CD4-positive, alpha-beta memory T cell (primary cell): ENCODE measurements around the gene CNTROB. TPM values are rescaled to one million over a fixed set of nuclear protein-coding genes. Genes with fewer than 3 reads are reported as not detected.

ENCODE experiments used
- CTCF ChIA-PET: fragments of 350-600 bp; sonication (Branson Sonifier 250); formaldehyde crosslinking; loops from one replicate; lab custom pipeline; 2021; ENCODE audit warnings: inconsistent platforms; ENCODE audit not compliant: partially characterized antibody; lab: Charles Lee
- POLR2A ChIA-PET: fragments of 350-600 bp; sonication (Branson Sonifier 250); formaldehyde crosslinking; loops from one replicate; lab custom pipeline; 2021; ENCODE audit not compliant: partially characterized antibody; lab: Charles Lee
- DNase-seq, 5 donors: peaks; one replicate each; pipeline versions ENCODE4 v3.0.0 to v3.0.0-alpha.2; 2020 to 2022; ENCODE audit warnings: mixed read lengths in 1 of 5
- H3K27ac ChIP-seq: one replicate; pipeline ENCODE4 v1.7.0; 2013; ENCODE audit warnings: low read depth, low read length
- H3K27me3 ChIP-seq: 2 replicates; pipeline ENCODE4 v1.7.0; 2013; ENCODE audit warnings: mild to moderate bottlenecking, low read length, moderate library complexity; ENCODE audit not compliant: insufficient read depth
- H3K36me3 ChIP-seq: 2 replicates; pipeline ENCODE4 v1.7.0; 2013; ENCODE audit warnings: mild to moderate bottlenecking, low read length, moderate library complexity; ENCODE audit not compliant: insufficient read depth
- H3K4me1 ChIP-seq: 2 replicates; pipeline ENCODE4 v1.7.0; 2013; ENCODE audit warnings: mild to moderate bottlenecking, low read length, moderate library complexity; ENCODE audit not compliant: insufficient read depth
- H3K4me3 ChIP-seq, 2 donors: one replicate each; pipeline ENCODE4 v1.7.0; 2013; ENCODE audit warnings: low read length in 2 of 2, mild to moderate bottlenecking in 1 of 2
- H3K9me3 ChIP-seq, 2 donors: one replicate each; pipeline ENCODE4 v1.7.0; 2013; ENCODE audit warnings: low read length in 2 of 2, control low read depth in 1 of 2; ENCODE audit not compliant: control insufficient read depth in 1 of 2
- H3K27ac Mint-ChIP-seq, 7 donors: one replicate each; pipeline ENCODE4 v1.8.0; 2020 to 2021; ENCODE audit warnings: mixed read lengths in 7 of 7, mild to moderate bottlenecking in 6 of 7, inconsistent platforms in 3 of 7, moderate library complexity in 3 of 7
- H3K27me3 Mint-ChIP-seq, 2 donors: one replicate each; pipeline ENCODE4 v1.8.0; 2020 to 2021; ENCODE audit warnings: mixed read lengths in 2 of 2
- H3K36me3 Mint-ChIP-seq, 2 donors: one replicate each; pipeline ENCODE4 v1.8.0; 2020 to 2021; ENCODE audit warnings: mixed read lengths in 2 of 2, inconsistent platforms in 1 of 2, mild to moderate bottlenecking in 1 of 2
- H3K4me1 Mint-ChIP-seq, 4 donors: one replicate each; pipeline ENCODE4 v1.8.0; 2020 to 2021; ENCODE audit warnings: mixed read lengths in 4 of 4, mild to moderate bottlenecking in 1 of 4
- H3K4me3 Mint-ChIP-seq, 8 donors: one replicate each; pipeline ENCODE4 v1.8.0; 2020 to 2021; ENCODE audit warnings: mixed read lengths in 8 of 8, mild to moderate bottlenecking in 7 of 8, moderate library complexity in 6 of 8, inconsistent platforms in 3 of 8
- H3K9me3 Mint-ChIP-seq, 8 donors: one replicate each; pipeline ENCODE4 v1.8.0; 2020 to 2021; ENCODE audit warnings: mixed read lengths in 8 of 8, mild to moderate bottlenecking in 5 of 8, inconsistent platforms in 3 of 8, moderate library complexity in 1 of 8
- intact Hi-C: fragments of 100-400 bp; cut with micrococcal nuclease; formaldehyde crosslinking; loops from one replicate; pipeline ENCODE4 v1.15.1; 2023
- polyA plus RNA-seq, 2 donors: library from polyadenylated mRNA; unstranded; fragments of 300-500 nt; fragmentation: Illumina TruSeq; gene quantifications; one replicate each; pipeline ENCODE4 v1.2.3, GENCODE V29; 2021
- total RNA-seq, 2 experiments: library from RNA; stranded (reverse); gene quantifications; one replicate each; pipeline ENCODE4 v1.2.3, GENCODE V29; 2021

CNTROB gene
- total and polyA plus RNA-seq, 4 experiments from 2014 or later: 3.9 to 30.1 (median 21.2) TPM

GRCh38 chr17:7982173-7982572, 50.2 kb downstream of the CNTROB start:
- H3K9me3 Mint-ChIP-seq: peaks cover 0 to 4% (median under 1%) of the 10 kb centered on the region in 8 donors
- Histone ChIP-seq H3K4me3 (no peak overlapping the region), H3K9me3 (no peaks in the 10 kb centered on the region), H3K4me1 (no peaks in the 10 kb centered on the region), H3K27me3 (no peaks in the 10 kb centered on the region), H3K27ac (no peak overlapping the region), H3K36me3 (no peaks in the 10 kb centered on the region)
- intact Hi-C loops: no loop called here
- no peak for DNase-seq
- H3K4me3 Mint-ChIP-seq: no peak overlapping the region
- H3K4me1 Mint-ChIP-seq: no peaks in the 10 kb centered on the region
- no peak overlapping the region for H3K27ac Mint-ChIP-seq
- ChIA-PET POLR2A (no interaction called here), CTCF (interaction anchor here (5.5 to 11.7 kb wide), 2 partner anchors 8 to 117 kb away, joined by 25 to 311 read pairs; no protein-coding TSS in a partner anchor)
- H3K27me3 Mint-ChIP-seq: peaks cover 19 to 24% of the 10 kb centered on the region in 2 donors
- no peaks in the 10 kb centered on the region for H3K36me3 Mint-ChIP-seq

DNA sequence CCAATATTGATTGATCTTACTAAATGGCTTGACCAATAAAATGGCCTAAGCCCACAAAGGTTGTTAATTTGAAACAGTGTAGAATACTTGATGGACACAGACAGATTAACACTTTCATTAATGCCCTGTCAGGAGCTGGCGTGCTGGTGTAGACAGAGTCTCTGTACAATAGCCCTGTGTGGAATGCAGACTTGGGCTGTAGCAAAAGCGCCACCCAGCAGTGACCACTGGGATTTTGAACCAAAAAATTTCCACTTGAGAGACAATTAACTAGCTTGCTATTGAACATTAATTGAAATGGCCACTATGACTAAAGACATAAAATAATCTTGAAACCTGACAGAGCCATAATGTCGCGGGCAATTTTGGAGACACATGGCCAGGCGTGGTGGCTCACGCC, 50.7 kb downstream of the CNTROB start:
- DNase-seq: no peak
- Histone ChIP-seq H3K9me3 (no peaks in the 10 kb centered on the region), H3K27ac (no peak overlapping the region), H3K4me1 (no peaks in the 10 kb centered on the region), H3K36me3 (no peaks in the 10 kb centered on the region), H3K27me3 (no peaks in the 10 kb centered on the region), H3K4me3 (no peak overlapping the region)
- no peaks in the 10 kb centered on the region for H3K4me1 Mint-ChIP-seq
- peaks cover 18 to 23% of the 10 kb centered on the region in 2 donors for H3K27me3 Mint-ChIP-seq
- no peaks in the 10 kb centered on the region for H3K36me3 Mint-ChIP-seq
- POLR2A ChIA-PET: interaction anchor here (1.2 kb wide), 1 partner anchor 50 kb away, joined by 3 read pairs; the partner anchor contains the start of genes CNTROB and TRAPPC1
- peaks cover 0 to 2% (median under 1%) of the 10 kb centered on the region in 8 donors for H3K9me3 Mint-ChIP-seq
- intact Hi-C loops: no loop called here
- no peak overlapping the region for H3K4me3 Mint-ChIP-seq
- CTCF ChIA-PET: interaction anchor here (0.8 to 11.7 kb wide), 4 partner anchors 10 to 164 kb away, joined by 3 to 311 read pairs (median 4); no protein-coding TSS in a partner anchor
- H3K27ac Mint-ChIP-seq: no peak overlapping the region

- Mint-ChIP-seq H3K36me3 (no peaks in the 10 kb centered on the region), H3K27ac (no peak overlapping the region), H3K9me3 (peaks cover 0 to 3% (median 0%) of the 10 kb centered on the region in 8 donors), H3K27me3 (peaks cover 15 to 20% of the 10 kb centered on the region in 2 donors), H3K4me3 (no peak overlapping the region), H3K4me1 (peaks cover 6 to 11% (median 8%) of the 10 kb centered on the region in 4 donors)
- Histone ChIP-seq H3K27ac (no peak overlapping the region), H3K4me3 (no peak overlapping the region), H3K27me3 (no peaks in the 10 kb centered on the region), H3K36me3 (no peaks in the 10 kb centered on the region), H3K9me3 (no peaks in the 10 kb centered on the region), H3K4me1 (peaks cover 5% of the 10 kb centered on the region)
- ChIA-PET POLR2A (no interaction called here), CTCF (interaction anchor here (1.1 to 11.7 kb wide), 4 partner anchors 52 to 242 kb away, joined by 3 to 311 read pairs (median 151); partner anchors contain the start of genes CNTROB, KCNAB3, RNF227 and TRAPPC1)
- no peak for DNase-seq
- intact Hi-C loops: loop anchor here (5.0 kb wide), 1 partner anchor 53 kb away; the partner anchor contains the start of genes CNTROB and TRAPPC1
Observed at GRCh38 chr17:7984904-7985303, 52.9 kb downstream of the CNTROB start.

DNA sequence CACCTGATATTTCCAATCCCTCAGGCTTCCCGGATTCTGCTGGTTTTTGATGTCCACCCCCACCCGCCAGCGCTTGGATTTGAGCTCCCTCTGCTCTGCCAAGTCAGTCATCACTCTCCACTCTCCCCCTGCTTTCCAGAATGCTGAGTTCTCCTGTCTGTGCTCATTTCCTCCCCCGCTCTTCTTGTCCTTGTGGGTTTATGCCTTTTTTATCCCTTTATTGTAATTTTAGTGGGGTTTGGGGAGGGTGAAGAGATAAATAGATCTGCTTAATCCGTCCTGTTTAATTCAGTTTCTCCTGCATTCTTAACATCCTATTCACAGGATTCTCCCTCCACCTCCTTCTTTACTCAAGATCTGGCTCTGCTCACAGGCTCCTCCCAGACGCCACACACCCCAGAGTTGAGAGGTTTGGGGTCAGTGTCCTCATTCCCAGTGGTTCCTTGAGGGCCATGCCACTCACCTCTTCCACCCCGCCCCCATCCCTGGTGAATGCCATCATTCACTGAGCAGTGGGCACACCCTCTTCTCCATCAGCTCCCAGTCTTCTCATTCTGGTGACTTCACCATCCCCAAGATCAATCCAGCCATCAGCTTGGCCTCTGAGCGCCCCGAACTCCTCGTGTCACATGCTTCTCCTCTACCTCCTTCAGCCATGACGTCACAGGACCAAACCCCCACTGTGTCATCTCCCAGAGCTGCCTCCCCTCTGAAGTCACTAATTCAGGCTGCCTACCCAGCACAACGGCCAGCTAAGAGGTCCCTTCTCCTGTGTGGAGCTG, 55.3 kb downstream of the CNTROB start:
- H3K27me3 ChIP-seq: no peaks in the 10 kb centered on the region
- peaks cover 8 to 18% of the 10 kb centered on the region in 2 donors for H3K27me3 Mint-ChIP-seq
- H3K27ac ChIP-seq: no peak overlapping the region
- no peaks in the 10 kb centered on the region for H3K9me3 ChIP-seq
- H3K4me3 ChIP-seq: no peak overlapping the region
- H3K27ac Mint-ChIP-seq: no peak overlapping the region
- intact Hi-C loops: loop anchor here (5.0 kb wide), 1 partner anchor 55 kb away; the partner anchor contains the start of genes CNTROB and TRAPPC1
- peaks cover 16% of the 10 kb centered on the region for H3K4me1 ChIP-seq
- H3K36me3 Mint-ChIP-seq: no peaks in the 10 kb centered on the region
- H3K4me1 Mint-ChIP-seq: peaks cover 9 to 28% (median 17%) of the 10 kb centered on the region in 4 donors
- ChIA-PET CTCF (interaction anchor here (0.6 to 11.7 kb wide), 14 partner anchors 46 to 258 kb away, joined by 3 to 311 read pairs (median 5); partner anchors contain the start of genes CHD3, CNTROB, CYB5D1 and KCNAB3), POLR2A (interaction anchor here (4.5 kb wide), 1 partner anchor 73 kb away, joined by 87 read pairs; the partner anchor contains the start of gene RNF227)
- peaks cover 0 to 3% (median 0%) of the 10 kb centered on the region in 8 donors for H3K9me3 Mint-ChIP-seq
- no peaks in the 10 kb centered on the region for H3K36me3 ChIP-seq
- H3K4me3 Mint-ChIP-seq: no peak overlapping the region
- DNase-seq: no peak

DNA sequence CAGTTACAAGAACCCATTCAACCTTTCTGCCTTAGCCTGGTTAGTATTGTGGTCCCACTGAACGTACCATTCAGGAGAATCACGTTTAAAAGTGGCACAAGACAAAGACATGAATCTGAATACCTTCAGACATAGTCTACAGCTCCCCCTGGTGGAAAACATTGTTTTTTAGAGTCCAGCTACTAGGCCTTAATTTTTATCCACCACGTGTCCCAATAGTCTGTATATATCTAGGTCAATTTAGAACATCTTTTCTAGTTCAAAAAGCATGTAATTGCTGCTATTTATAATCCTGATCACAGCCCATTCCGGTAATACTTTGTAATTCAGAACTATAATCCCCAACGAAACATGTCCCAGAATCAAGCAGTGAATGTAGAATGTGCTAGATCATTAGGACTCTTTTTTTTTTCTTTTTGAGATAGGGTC, 56.8 kb downstream of the CNTROB start:
- Mint-ChIP-seq H3K27me3 (peaks cover 0 to 7% of the 10 kb centered on the region in 2 donors), H3K4me3 (peak overlapping the region in 7 of 8 donors; percentile 70 to 88 (median 82)), H3K9me3 (peaks cover 0 to 3% (median 0%) of the 10 kb centered on the region in 8 donors), H3K36me3 (no peaks in the 10 kb centered on the region), H3K4me1 (peaks cover 12 to 33% (median 19%) of the 10 kb centered on the region in 4 donors), H3K27ac (peak overlapping the region; percentile 63 to 91 (median 84))
- H3K4me3 ChIP-seq: no peak overlapping the region
- peaks cover 16% of the 10 kb centered on the region for H3K4me1 ChIP-seq
- intact Hi-C loops: loop anchor here (1.0 to 5.0 kb wide), 4 partner anchors 56 to 166 kb away; partner anchors contain the start of genes CNTROB and TRAPPC1
- H3K36me3 ChIP-seq: no peaks in the 10 kb centered on the region
- ChIA-PET CTCF (interaction anchor here (1.0 to 11.7 kb wide), 19 partner anchors 16 to 168 kb away, joined by 3 to 311 read pairs (median 8); partner anchors contain the start of genes CHD3, CNTROB, CYB5D1 and KCNAB3), POLR2A (interaction anchor here (0.7 to 4.5 kb wide), 8 partner anchors 53 to 302 kb away, joined by 3 to 87 read pairs (median 20); partner anchors contain the start of genes CNTROB, CYB5D1, NAA38 and RNF227)
- DNase-seq: peak; percentile 68 to 82 (median 80)
- no peak overlapping the region for H3K27ac ChIP-seq
- H3K27me3 ChIP-seq: no peaks in the 10 kb centered on the region
- H3K9me3 ChIP-seq: no peaks in the 10 kb centered on the region

DNA sequence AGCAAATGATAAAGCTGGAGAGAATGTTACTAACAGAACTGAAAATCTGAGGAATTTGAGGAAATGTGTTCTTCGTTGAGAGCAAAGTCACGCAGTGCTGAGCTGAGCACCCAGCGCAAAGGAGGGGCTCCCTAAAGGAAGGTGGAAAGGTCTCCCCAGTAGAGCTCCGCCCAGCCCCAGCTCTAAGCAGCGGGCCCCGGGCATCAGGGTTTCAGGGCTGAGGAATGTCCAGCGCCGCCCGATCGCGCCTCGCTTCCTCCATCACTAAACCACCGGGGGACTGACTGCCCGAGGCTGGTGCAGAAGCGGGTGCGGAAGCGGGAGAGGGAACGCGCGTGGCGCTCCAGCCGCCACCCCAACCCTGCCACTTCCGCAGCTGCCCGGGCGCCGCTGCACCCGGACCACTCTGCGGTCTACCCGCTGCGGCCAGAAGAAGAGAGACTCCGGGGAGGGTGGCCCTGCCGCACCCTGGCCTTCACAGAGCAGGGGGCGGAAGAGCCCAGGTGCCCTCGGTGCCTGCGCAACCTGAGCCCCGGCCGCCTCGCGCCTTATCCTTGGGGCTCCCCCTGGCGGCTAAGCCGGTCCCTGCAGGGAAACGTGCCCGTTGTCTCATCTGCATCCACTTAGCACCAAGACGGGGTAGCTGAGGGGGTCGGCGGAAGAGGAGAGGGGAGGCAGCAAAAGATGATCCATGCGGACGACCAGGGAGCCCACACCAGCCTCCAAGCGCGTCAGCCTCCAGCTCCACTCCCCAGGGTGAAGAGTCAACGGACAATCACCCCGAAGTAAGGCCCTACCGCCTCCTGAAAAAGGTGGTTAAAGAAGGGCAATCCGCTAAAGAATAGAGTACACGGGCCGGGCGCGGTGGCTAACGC, 58.0 kb downstream of the CNTROB start:
- Mint-ChIP-seq H3K36me3 (no peaks in the 10 kb centered on the region), H3K9me3 (peaks cover 0 to 3% (median 0%) of the 10 kb centered on the region in 8 donors), H3K27me3 (peaks cover 0 to 1% of the 10 kb centered on the region in 2 donors), H3K27ac (peak overlapping the region; percentile 63 to 92 (median 87)), H3K4me3 (peak overlapping the region; percentile 76 to 90 (median 84)), H3K4me1 (peaks cover 12 to 33% (median 19%) of the 10 kb centered on the region in 4 donors)
- H3K4me1 ChIP-seq: peaks cover 16% of the 10 kb centered on the region
- peak; percentile 85 to 94 (median 88) for DNase-seq
- ChIA-PET CTCF (interaction anchor here (0.6 to 11.7 kb wide), 45 partner anchors 9 to 247 kb away, joined by 3 to 311 read pairs (median 5); partner anchors contain the start of genes CHD3, CNTROB, CYB5D1 and GUCY2D), POLR2A (interaction anchor here (0.5 to 4.5 kb wide), 23 partner anchors 12 to 157 kb away, joined by 3 to 87 read pairs (median 4); partner anchors contain the start of genes CHD3, CNTROB, CYB5D1 and GUCY2D)
- H3K27ac ChIP-seq: peak overlapping the region; percentile 35
- no peaks in the 10 kb centered on the region for H3K9me3 ChIP-seq
- no peaks in the 10 kb centered on the region for H3K27me3 ChIP-seq
- H3K36me3 ChIP-seq: no peaks in the 10 kb centered on the region
- intact Hi-C loops: loop anchor here (1.0 to 5.0 kb wide), 5 partner anchors 51 to 247 kb away; partner anchors contain the start of genes CNTROB and TRAPPC1
- peak overlapping the region in 1 of 2 donors; percentile 58 for H3K4me3 ChIP-seq
